ENCODE data around the gene OR6J1.

DNA sequence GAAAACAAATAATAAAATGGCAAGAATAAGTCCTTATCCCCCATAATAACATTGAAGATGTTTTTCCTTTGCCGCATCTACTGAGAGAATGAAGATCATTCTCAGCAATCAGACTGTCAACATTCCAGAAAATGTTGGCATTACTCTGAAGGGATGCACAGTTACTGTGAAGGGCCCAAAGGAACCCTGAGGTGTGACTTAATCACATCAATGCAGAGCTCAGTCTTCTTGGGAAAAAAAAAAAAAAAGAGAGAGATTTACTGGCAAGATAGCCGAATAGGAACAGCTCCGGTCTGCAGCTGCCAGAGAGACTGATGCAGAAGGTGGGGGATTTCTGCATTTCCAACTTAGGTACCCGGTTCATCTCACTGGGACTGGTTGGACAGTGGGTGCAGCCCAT lies 41.3 kb upstream of the OR6J1 start:
- TF ChIP-seq, protein P1, sequence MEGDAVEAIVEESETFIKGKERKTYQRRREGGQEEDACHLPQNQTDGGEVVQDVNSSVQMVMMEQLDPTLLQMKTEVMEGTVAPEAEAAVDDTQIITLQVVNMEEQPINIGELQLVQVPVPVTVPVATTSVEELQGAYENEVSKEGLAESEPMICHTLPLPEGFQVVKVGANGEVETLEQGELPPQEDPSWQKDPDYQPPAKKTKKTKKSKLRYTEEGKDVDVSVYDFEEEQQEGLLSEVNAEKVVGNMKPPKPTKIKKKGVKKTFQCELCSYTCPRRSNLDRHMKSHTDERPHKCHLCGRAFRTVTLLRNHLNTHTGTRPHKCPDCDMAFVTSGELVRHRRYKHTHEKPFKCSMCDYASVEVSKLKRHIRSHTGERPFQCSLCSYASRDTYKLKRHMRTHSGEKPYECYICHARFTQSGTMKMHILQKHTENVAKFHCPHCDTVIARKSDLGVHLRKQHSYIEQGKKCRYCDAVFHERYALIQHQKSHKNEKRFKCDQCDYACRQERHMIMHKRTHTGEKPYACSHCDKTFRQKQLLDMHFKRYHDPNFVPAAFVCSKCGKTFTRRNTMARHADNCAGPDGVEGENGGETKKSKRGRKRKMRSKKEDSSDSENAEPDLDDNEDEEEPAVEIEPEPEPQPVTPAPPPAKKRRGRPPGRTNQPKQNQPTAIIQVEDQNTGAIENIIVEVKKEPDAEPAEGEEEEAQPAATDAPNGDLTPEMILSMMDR (IDR thresholded peaks at IDR 0.05; ENCODE audit: insufficient read depth, low read length), result no peak
- no peak for TF ChIP-seq GABPA (IDR thresholded peaks at IDR 0.05; ENCODE audit: low read depth)

All from HL-60 (cell line).